GM10266 (cell line): ENCODE measurements around the gene GBE1.

Source experiments
- DNase-seq: peaks from one replicate; pipeline ENCODE4 v3.0.0; 2012; ENCODE audit errors: extremely low spot score
- TF ChIP-seq, protein P1 (sequence below): IDR thresholded peaks from 2 replicates; pipeline ENCODE4 v1.5.1; 2012; ENCODE audit warnings: mild to moderate bottlenecking, low read depth; ENCODE audit not compliant: control insufficient read depth, insufficient read depth; ENCODE audit errors: missing control alignments

GBE1 gene

DNA sequence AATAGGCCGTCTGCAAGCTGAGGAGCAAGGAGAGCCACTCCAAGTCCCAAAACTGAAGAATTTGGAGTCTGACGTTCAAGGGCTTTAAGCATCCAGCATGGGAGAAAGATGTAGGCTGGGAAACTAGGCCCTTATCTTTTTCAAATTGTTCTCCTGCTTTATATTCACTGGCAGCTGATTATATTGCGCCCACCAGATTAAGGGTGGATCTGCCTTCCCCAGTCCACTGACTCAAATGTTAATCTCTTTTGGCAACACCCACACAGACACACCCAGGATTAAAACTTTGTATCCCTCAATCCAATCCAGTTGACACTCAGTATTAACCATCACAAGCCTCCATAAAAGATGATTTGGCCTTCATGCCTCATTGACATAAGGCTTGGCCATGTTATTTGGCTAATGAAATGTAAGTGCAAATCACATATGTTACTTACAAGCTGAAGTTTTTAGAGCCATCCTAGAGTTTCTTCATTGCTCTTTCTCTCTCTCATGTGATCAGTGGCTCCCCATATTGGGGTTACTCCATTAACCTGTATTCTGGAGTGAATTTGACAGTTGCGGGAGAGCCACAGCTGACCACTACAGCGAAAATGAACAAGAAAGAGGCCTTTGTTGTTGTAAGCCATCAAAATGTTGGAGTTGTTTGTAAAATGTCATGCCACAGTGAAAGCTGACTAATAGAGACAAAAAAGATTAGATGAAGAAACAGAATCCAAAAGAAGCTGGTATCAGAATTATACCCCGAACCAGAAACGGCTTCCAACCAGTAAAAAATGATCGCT lies 61.7 kb downstream of the GBE1 start:
- TF ChIP-seq, protein P1, sequence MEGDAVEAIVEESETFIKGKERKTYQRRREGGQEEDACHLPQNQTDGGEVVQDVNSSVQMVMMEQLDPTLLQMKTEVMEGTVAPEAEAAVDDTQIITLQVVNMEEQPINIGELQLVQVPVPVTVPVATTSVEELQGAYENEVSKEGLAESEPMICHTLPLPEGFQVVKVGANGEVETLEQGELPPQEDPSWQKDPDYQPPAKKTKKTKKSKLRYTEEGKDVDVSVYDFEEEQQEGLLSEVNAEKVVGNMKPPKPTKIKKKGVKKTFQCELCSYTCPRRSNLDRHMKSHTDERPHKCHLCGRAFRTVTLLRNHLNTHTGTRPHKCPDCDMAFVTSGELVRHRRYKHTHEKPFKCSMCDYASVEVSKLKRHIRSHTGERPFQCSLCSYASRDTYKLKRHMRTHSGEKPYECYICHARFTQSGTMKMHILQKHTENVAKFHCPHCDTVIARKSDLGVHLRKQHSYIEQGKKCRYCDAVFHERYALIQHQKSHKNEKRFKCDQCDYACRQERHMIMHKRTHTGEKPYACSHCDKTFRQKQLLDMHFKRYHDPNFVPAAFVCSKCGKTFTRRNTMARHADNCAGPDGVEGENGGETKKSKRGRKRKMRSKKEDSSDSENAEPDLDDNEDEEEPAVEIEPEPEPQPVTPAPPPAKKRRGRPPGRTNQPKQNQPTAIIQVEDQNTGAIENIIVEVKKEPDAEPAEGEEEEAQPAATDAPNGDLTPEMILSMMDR: no peak
- DNase-seq: no peak

- DNase-seq: no peak
- TF ChIP-seq, protein P1: no peak
These were observed 65.4 kb downstream of the GBE1 start for GRCh38 chr3:81696090-81696489.

GRCh38 chr3:81695302-81695701 lies 66.1 kb downstream of the GBE1 start:
- no peak for DNase-seq
- TF ChIP-seq, protein P1: no peak

- DNase-seq: no peak
- TF ChIP-seq, protein P1: no peak
These were observed 66.8 kb downstream of the GBE1 start for GRCh38 chr3:81694662-81695061.

DNA sequence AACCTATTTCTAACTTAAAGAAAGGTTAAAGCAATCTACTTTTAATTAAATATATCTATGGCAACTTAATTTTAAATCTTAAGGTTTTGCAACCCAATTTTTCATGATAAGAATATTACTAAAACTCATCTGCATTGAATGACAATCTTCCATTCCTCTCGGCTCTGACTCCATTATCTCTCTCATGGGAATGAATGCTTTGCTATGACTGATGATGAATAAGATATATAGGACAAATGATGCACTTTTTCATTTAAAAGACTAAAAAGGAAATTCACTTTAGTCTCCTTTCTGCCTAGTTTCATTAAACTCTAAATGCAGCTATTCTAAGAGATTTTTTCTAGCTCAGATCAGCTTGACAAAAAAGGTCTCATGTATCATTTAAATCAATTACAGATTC lies 68.7 kb downstream of the GBE1 start:
- TF ChIP-seq, protein P1: no peak
- DNase-seq: no peak

- DNase-seq: no peak
- TF ChIP-seq, protein P1: no peak
These were observed 71.8 kb downstream of the GBE1 start for GRCh38 chr3:81689617-81690016.

GRCh38 chr3:81684751-81685395 lies 76.6 kb downstream of the GBE1 start:
- no peak for DNase-seq

More at GRCh38 chr3:81684751-81685395, 76.6 kb downstream of the GBE1 start:
- TF ChIP-seq, protein P1: no peak
